ENCODE measurements around the gene NCR3LG1. TPM values are rescaled to one million over a fixed set of nuclear protein-coding genes. Genes with fewer than 3 reads are reported as not detected.

Gene NCR3LG1
- total RNA-seq, 1 experiment from 2014 or later, result 1.4 TPM

DNA sequence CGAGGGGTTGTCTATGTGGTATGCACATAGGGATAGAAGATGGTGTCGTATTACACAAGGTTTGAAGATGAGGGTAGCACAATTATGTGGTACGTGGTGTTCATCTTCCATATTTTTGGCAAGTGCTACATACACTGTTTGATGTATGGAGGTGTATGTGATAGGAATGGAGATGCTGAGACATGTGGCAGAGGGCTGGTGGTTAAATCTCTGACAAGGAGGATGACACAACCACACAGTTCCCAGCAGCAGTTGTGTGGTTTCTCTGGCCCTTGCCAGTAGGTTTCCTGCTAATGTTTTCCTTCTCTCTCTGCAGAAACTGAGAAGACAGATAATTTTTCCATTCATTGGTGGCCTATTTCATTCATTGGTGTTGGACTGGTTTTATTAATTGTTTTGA is 17.0 kb downstream of the NCR3LG1 start:
- H3K9ac ChIP-seq (ENCODE audit: extremely low read depth, insufficient read length, low read length), result no peak overlapping the region
- no peak overlapping the region for H3K18ac ChIP-seq (ENCODE audit: insufficient read length, low read depth, low read length)
- H3K79me1 ChIP-seq (ENCODE audit: insufficient read depth, low read depth, low read length, poor library complexity, severe bottlenecking), result no peaks in the 10 kb centered on the region
- Mint-ChIP-seq H3K9me3 (peaks cover 51 to 54% of the 10 kb centered on the region in 2 experiments), H3K4me3 (no peak overlapping the region), H3K36me3 (ENCODE audit: insufficient read depth in 1 of 3, low read depth in 3 of 3) (peaks cover 42 to 51% (median 42%) of the 10 kb centered on the region in 3 experiments), H3K4me1 (0 out of 4 replicates have a peak, but pooled peaks cover 0 to 3% of the 10 kb centered on the region in 2 experiments), H3K27me3 (ENCODE audit: low read depth) (peaks cover 8% of the 10 kb centered on the region), H3K27ac (no peak overlapping the region)
- no peaks in the 10 kb centered on the region for H3K79me2 ChIP-seq (ENCODE audit: insufficient read depth, low read length)
- H4K20me1 ChIP-seq (ENCODE audit: control insufficient read depth, insufficient read depth, insufficient read length), result no peaks in the 10 kb centered on the region
- H2AFZ ChIP-seq (ENCODE audit: low read length), result no peak overlapping the region
- DNase-seq, result no peak
- H4K5ac ChIP-seq (ENCODE audit: insufficient read length, low read depth, low read length), result no peak overlapping the region
- H4K91ac ChIP-seq (ENCODE audit: insufficient read length, low read depth, low read length), result no peak overlapping the region
- peaks cover 52% of the 10 kb centered on the region for H3K9me3 ChIP-seq (ENCODE audit: control insufficient read depth, low read depth, low read length)
- no peaks in the 10 kb centered on the region for H3K23me2 ChIP-seq (ENCODE audit: insufficient read length, low read depth, low read length, poor library complexity, severe bottlenecking)
- TF ChIP-seq, protein P1, sequence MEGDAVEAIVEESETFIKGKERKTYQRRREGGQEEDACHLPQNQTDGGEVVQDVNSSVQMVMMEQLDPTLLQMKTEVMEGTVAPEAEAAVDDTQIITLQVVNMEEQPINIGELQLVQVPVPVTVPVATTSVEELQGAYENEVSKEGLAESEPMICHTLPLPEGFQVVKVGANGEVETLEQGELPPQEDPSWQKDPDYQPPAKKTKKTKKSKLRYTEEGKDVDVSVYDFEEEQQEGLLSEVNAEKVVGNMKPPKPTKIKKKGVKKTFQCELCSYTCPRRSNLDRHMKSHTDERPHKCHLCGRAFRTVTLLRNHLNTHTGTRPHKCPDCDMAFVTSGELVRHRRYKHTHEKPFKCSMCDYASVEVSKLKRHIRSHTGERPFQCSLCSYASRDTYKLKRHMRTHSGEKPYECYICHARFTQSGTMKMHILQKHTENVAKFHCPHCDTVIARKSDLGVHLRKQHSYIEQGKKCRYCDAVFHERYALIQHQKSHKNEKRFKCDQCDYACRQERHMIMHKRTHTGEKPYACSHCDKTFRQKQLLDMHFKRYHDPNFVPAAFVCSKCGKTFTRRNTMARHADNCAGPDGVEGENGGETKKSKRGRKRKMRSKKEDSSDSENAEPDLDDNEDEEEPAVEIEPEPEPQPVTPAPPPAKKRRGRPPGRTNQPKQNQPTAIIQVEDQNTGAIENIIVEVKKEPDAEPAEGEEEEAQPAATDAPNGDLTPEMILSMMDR (conservative IDR thresholded peaks at IDR 0.05), result no peak
- no peak overlapping the region for H3K23ac ChIP-seq (ENCODE audit: insufficient read length, low read depth, low read length)
- H3K27me3 ChIP-seq (ENCODE audit: insufficient read depth, low read length), result no peaks in the 10 kb centered on the region
- no peak overlapping the region for H2BK12ac ChIP-seq (ENCODE audit: insufficient read length, low read depth, low read length)
- no peaks in the 10 kb centered on the region for H3K4me1 ChIP-seq (ENCODE audit: insufficient read depth, low read length)
- no peak overlapping the region for H3K27ac ChIP-seq (ENCODE audit: insufficient read length, low read depth, low read length)
- H3K14ac ChIP-seq (ENCODE audit: insufficient read depth, low read length), result no peak overlapping the region
- no peak overlapping the region for H4K8ac ChIP-seq (replicated peaks; ENCODE audit: insufficient read length, low read depth, low read length)
- no peak overlapping the region for H2BK120ac ChIP-seq (ENCODE audit: low read depth, low read length, poor library complexity, severe bottlenecking)
- no peak overlapping the region for H3K4ac ChIP-seq (ENCODE audit: low read depth, low read length)
- H2AK5ac ChIP-seq (ENCODE audit: insufficient read length, low read length), result no peak overlapping the region
- no peak overlapping the region for H3T11ph ChIP-seq (ENCODE audit: low read length)
- no peak overlapping the region for H3K4me2 ChIP-seq (ENCODE audit: insufficient read depth, insufficient read length, low read length)
- H3K56ac ChIP-seq (ENCODE audit: insufficient read length, low read depth, low read length), result no peak overlapping the region
- H2BK15ac ChIP-seq (ENCODE audit: low read depth, low read length), result no peak overlapping the region
- WGBS (ENCODE audit: extremely low coverage, insufficient read length, low lambda C conversion rate), result no CpG with 5 or more reads among the region's 3 CpGs
- H2BK5ac ChIP-seq (ENCODE audit: insufficient read length, low read length), result no peak overlapping the region
- H2BK20ac ChIP-seq (ENCODE audit: low read depth, low read length, poor library complexity, severe bottlenecking), result no peak overlapping the region
